CD4-positive, alpha-beta T cell treated with Interleukin-15 for 1 hour (primary cell): ENCODE results near the gene NOS1AP.
"Not testable (repeated sequence)": the region's sequence is repeated elsewhere in the genome, so short reads cannot be mapped to it uniquely, and the experiment has no call there.

Experiments
- DNase-seq: peaks from one replicate; pipeline ENCODE4 v3.0.0-alpha.2; 2020

Gene NOS1AP

DNA sequence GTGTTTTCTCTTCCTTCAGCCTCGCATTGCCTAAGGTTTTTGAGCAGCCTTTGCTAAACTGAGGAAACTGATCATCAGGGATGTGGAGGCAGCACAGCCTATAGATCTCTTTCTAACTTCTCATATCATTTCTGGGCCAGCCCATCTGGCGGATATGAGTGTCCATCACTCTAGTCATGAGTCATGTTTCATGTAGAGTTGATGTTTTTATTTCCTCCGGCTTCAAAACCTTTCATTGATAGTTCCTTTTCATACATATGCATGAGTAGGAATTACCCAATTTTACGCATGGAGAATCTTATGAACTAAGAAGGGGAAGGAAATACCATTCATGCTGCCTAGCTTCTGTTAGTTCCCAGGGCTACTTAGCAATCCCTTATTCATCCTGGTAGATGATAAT, 240.8 kb downstream of the NOS1AP start:
- no peak for DNase-seq

GRCh38 chr1:162314206-162314605, 244.7 kb downstream of the NOS1AP start:
- DNase-seq: no peak

DNA sequence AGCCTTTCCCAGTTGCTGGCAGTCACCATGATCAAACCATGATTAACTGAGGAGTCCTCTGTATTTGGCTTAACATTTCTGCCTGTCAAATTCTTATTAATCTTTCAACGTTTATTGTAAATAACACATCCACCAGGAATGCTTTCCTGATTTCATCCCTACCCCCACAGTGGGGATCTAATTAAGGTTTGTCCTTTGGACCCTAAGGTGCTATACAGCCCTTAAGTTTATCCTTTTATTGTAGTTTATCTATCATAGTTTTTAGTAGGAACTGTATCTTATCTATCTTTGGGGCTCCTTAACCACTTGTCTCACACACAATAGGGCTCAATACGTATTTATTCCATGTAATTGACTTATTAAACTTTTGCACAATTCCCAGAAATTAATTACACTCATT, 246.2 kb downstream of the NOS1AP start:
- DNase-seq: no peak

DNA sequence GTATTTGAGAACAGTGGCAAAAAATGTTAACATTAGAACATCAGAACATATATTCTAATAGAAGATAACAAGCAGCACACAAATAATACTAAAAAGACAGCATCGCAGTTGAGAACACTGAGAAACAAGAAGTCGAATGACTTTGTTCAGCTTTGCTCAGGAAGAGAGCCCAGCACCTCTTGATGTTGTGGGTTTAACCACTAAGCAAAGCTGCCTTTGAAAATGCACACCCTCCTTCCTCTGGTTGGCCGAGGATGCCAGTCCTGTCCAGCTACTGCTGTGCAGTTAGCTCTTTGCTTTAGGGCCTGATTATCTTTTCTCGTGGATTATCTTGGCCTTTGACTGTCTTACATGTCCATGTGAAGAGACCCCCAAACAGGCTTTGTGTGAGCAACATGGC, 246.7 kb downstream of the NOS1AP start:
- no peak for DNase-seq

DNA sequence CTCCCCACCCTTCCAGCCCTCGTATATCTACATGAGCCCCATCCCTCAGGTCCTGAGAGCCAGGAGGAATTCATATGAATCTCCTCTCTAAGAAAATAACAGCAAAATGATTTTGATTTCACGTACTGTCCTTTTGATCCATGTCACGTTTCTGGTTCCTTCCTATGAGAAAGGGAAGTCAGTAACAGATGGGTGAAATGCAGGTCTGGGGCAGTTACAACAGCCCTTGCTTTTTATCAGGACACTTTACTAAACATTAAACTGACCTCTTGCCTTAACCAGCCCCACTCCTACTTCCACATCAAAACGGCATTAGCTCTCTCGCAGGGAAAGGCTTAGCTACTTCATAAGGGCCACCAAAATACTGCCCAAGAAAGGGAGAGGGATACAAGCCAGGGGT, 248.1 kb downstream of the NOS1AP start:
- no peak for DNase-seq

GRCh38 chr1:162319493-162320175, 250.1 kb downstream of the NOS1AP start:
- DNase-seq: no peak

GRCh38 chr1:162321809-162322422, 252.4 kb downstream of the NOS1AP start:
- DNase-seq: no peak

DNA sequence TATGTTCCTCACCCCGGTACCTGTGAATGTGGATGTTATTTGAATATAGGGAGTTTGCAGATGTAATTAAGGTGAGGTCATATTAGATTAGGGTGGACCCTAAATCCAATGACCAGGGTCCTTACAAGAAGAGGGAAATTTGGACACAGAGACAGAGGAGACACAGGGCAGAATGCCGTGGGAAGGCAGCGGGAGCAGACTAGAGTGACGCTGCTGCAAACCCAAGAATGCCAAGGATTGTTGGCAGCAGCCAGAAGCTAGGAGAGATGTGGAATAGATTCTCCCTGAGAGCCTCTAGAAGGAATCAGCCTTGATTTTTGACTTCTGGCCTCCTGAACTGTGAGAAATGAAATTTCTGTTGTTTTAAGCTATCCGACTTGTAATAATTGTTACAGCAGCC, 253.5 kb downstream of the NOS1AP start:
- no peak for DNase-seq

GRCh38 chr1:162324396-162324795, 254.9 kb downstream of the NOS1AP start:
- DNase-seq: no peak

DNA sequence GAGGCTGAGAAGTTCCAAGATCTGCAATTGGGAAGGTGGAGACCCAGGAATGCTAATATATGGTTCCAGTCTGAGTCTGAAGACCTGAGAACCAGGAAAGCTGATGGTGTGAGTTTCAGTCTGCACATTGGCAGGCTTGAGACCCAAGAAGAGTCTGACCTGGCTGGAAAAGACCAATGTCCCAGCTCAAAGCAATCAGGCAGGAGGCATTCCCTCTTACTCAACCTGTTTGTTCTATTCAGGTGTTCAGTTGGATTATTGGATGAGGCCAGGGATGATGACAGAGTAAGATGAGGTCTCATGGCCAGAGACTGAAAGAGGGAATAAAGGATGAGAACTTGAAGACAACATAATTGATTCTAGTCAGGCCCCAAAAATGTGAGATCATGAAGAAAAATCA, 257.1 kb downstream of the NOS1AP start:
- DNase-seq: no peak

DNA sequence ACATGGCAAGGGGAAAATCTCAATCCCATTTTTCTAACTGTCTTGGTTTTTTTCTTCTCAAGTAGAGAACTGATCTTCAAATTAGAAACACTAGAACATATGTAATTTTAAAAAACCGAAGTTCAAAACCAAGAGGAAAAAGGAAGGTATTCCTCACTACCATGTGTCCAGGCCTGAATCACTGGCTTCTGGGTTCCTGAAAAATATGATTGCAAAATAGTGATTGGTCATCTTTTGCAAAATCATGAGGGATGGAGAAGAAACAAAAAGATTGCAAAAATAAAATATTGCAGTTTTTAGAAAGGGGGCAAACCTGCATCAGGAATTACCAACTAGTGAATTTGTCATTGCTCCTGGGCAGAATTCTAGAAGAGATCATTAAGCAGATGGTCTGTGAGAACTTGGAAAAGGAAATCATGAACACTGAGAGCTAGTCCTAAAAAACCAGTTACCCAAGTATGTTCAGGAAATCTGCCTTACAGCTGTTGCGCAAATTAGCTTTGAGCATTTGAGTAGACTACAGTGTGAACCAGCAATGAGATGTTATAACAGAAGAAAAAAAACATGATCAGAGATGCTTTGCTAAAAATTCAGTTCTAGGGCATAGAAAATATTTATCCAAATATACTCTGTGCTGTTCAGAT, 257.8 kb downstream of the NOS1AP start:
- DNase-seq: no peak

- no peak for DNase-seq
Measured at GRCh38 chr1:162327788-162328165, 258.3 kb downstream of the NOS1AP start.

GRCh38 chr1:162328512-162328911, 259.0 kb downstream of the NOS1AP start:
- no peak for DNase-seq

DNA sequence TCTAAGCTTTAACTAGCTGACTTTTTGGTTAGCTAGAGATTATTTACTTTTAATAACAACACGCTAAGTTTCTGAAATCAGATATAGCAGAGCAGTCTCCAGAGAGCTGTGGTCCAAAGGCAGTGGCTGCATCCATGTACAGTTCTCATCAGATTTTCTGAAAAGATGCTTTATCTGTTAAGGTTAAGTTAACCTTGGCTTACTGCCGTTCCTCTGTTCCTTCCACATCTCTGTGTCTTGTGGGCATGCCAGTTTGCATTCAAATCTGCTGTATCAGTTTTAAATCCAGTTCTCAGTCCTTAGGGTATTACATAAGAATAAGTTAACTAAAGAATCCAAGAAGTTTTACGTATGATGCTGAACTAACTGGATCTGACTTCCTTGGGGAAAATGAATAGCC, 260.3 kb downstream of the NOS1AP start:
- no peak for DNase-seq

DNA sequence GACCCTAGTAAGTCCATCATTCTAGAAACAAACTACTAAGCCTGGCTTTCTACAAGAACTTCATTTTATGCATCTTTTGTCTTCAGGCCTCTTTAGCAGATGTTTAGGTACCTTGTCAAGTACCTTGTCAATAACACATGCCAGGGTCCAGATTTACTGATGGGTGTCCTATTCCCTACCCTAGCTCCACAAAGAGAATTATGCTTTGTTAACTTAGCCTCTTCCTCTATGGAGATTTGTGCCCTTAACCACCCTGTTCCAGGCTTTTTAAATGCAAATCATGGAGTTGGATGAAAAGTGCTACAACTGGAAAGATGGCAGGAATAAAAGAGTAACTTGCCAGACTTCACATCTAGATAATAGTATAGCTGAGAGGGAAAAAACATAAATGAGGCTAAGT, 264.5 kb downstream of the NOS1AP start:
- no peak for DNase-seq

- no peak for DNase-seq
Measured at GRCh38 chr1:162335126-162335525, 265.6 kb downstream of the NOS1AP start.

DNA sequence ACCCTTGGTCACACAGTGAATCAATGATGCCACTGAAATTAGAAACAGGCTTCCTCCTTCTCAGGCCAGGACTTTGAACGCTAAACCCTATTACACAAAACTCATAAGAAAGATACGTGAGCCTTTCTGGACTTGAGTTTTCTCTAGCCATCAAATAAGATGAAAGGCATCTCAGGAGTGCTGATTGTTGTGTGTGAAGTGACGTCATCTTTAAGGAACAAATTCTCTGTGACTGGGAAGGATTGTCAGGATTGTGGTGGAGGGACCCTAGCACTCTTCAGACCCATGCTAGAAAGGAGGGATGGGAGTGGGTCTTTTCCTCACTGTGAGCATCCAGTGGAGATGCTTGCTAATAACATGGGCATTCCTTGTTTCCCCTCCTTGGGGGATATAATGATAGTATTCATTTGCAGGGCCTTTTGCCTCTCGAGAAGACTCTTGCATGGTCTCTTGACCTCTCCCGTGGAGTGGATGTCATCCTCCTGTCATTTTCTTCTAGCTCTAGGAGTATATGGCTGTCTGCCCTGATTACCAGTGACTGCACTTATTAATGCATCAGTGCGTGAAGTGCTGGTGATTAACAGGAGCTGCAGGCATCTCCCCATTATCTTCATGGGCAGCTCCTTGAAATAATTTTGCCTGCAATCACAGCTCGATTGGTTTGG, 267.3 kb downstream of the NOS1AP start:
- DNase-seq: no peak

DNA sequence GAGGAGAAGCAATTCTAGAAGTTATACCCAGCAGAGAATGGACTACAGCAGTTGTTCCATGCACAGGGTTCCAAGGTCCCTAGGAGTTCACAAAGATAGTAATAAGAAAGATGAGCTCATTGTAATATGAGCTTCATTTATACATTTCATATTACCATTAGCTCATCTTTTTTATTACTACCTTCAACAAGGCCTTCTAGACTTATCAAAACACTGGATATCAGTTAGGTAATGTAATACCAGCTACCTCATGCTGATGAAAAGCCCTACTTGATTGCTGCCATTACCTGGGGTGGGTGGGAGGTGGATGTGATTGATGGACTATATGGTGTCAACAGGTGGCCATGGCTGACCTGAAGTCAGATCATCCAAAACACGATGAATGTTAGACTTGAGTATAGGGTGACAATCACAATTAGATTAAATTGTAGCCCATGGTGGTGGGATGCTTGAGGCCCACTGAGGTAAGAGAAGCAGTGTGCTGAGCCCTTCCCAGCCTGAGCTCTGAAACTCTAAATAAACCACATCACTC, 273.0 kb downstream of the NOS1AP start:
- no peak for DNase-seq

- DNase-seq: no peak
Measured at GRCh38 chr1:162343470-162343869, 274.0 kb downstream of the NOS1AP start.

DNA sequence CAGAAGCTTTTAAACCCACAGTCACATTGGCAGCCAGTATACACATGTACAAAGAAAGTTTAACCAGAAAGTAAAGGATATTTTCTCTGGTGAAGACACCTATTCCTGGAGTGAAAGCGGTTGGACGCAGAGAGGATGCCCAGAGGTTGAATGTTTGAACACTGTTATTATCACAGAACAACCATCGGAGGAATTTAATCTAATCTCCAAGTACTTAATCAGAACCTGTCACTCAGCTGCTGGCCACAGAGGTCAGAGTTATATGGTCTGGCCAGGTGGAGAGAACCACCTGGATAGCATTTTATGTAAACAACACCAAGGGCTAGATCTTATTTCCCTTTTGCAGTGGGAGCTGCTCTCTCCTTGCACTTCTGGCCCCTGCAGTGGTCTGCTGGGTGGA, 277.8 kb downstream of the NOS1AP start:
- no peak for DNase-seq

GRCh38 chr1:162349635-162350330, 280.3 kb downstream of the NOS1AP start:
- no peak for DNase-seq

- DNase-seq: no peak
Measured at GRCh38 chr1:162351246-162351842, 281.9 kb downstream of the NOS1AP start.

- not testable (repeated sequence) for DNase-seq
Measured at GRCh38 chr1:162351874-162352273, 282.4 kb downstream of the NOS1AP start.
